ENCODE results near the gene SCGN.

The SCGN gene

DNA sequence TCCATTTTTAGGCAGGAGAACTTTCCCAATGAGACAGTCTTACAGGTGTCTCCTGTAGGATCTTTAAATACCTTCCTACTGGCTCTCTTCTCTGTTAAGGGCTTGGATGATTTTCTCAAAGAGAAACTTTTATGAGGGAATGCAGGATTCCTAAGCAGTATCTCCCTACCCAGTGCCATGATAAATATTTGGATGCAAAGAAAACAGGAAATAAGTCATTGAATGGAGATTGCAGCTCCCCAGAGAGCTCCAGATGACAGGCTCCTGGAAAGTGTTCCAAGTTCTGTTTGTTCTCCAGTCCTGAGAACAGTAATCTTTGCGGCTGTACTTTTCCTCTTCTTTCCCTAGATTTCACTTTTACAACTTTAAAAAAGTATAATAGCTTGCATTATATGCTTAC lies 2.4 kb upstream of the SCGN start:
- TF ChIP-seq RARB (CRISPR knock-in tag; IDR thresholded peaks at IDR 0.05) (no peak), GLIS3 (CRISPR knock-in tag; IDR thresholded peaks at IDR 0.05) (no peak), ISL1 (CRISPR knock-in tag; IDR thresholded peaks at IDR 0.05) (no peak), ZFP3 (CRISPR knock-in tag; IDR thresholded peaks at IDR 0.05) (no peak), PATZ1 (CRISPR knock-in tag; IDR thresholded peaks at IDR 0.05; ENCODE audit: borderline replicate concordance) (no peak), PPARA (CRISPR knock-in tag; IDR thresholded peaks at IDR 0.05; ENCODE audit: borderline replicate concordance) (no peak), BACH2 (CRISPR knock-in tag; IDR thresholded peaks at IDR 0.05; ENCODE audit: borderline replicate concordance) (no peak)
- TF ChIP-seq, protein P1, sequence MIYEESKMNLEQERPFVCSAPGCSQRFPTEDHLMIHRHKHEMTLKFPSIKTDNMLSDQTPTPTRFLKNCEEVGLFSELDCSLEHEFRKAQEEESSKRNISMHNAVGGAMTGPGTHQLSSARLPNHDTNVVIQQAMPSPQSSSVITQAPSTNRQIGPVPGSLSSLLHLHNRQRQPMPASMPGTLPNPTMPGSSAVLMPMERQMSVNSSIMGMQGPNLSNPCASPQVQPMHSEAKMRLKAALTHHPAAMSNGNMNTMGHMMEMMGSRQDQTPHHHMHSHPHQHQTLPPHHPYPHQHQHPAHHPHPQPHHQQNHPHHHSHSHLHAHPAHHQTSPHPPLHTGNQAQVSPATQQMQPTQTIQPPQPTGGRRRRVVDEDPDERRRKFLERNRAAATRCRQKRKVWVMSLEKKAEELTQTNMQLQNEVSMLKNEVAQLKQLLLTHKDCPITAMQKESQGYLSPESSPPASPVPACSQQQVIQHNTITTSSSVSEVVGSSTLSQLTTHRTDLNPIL (CRISPR knock-in tag; IDR thresholded peaks at IDR 0.05; ENCODE audit: low read depth), result no peak

GRCh38 chr6:25655723-25656122 lies 3.7 kb downstream of the SCGN start:
- ATAC-seq, result no peak
- TF ChIP-seq BACH2 (CRISPR knock-in tag; IDR thresholded peaks at IDR 0.05; ENCODE audit: borderline replicate concordance), result no peak
- no peak for TF ChIP-seq OSR1 (CRISPR knock-in tag; IDR thresholded peaks at IDR 0.05)
- TF ChIP-seq ESRRG (CRISPR knock-in tag; IDR thresholded peaks at IDR 0.05), result no peak
- TF ChIP-seq, protein P1 (CRISPR knock-in tag; IDR thresholded peaks at IDR 0.05; ENCODE audit: low read depth), result no peak
- TF ChIP-seq CSRNP3 (CRISPR knock-in tag; IDR thresholded peaks at IDR 0.05), result no peak
- no peak for TF ChIP-seq PATZ1 (CRISPR knock-in tag; IDR thresholded peaks at IDR 0.05; ENCODE audit: borderline replicate concordance)
- no peak for TF ChIP-seq ZC3H10 (CRISPR knock-in tag; IDR thresholded peaks at IDR 0.05)
- no peak for TF ChIP-seq ZNF8 (CRISPR knock-in tag; IDR thresholded peaks at IDR 0.05)
- TF ChIP-seq RARB (CRISPR knock-in tag; IDR thresholded peaks at IDR 0.05), result no peak
- TF ChIP-seq ISL1 (CRISPR knock-in tag; IDR thresholded peaks at IDR 0.05), result no peak
- TF ChIP-seq SNAI2 (CRISPR knock-in tag; IDR thresholded peaks at IDR 0.05), result no peak
- TF ChIP-seq POU6F1 (CRISPR knock-in tag; IDR thresholded peaks at IDR 0.05; ENCODE audit: borderline replicate concordance, low read depth), result no peak

More for the DNA sequence above, 2.4 kb upstream of the SCGN start:
- no peak for ATAC-seq

DNA sequence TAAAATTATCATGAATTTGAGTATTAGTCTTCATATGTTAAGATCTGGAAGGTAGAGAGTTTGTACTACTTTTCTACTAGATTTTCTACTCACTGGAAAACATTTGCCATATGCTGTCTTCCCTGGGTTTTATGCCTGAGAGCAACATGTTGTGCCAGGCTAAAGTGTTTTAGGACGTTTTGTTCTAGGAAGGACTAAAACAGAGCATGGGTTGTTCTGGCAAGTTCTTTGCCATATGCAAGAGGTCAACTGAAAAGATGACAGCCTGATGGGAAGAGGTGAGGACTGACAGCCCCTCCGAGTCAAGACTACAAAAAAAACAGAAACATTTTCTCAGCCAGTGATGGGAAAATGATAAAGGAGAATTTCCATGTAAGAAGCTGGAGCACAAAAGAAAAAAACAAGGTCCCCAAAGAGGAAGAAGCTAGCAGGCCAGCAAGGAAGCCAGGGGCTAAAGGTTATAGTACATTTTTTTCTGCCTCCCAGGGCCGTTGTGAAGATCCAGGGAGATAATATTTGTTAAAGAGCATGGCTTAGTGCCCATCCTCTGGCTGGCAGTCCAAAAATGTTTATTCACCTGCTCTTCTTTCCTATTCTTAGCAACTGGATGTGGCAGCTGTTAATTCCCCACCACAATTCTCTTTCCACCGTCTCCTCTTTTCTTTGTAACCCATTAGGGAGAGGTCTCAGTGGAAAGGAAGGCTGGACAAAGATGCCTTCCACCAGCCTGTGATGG lies 7.8 kb downstream of the SCGN start:
- no peak for ATAC-seq
- no peak for TF ChIP-seq CSRNP3 (CRISPR knock-in tag; IDR thresholded peaks at IDR 0.05)
- TF ChIP-seq TOX (CRISPR knock-in tag; IDR thresholded peaks at IDR 0.05; ENCODE audit: borderline replicate concordance), result no peak
- TF ChIP-seq ZC3H10 (CRISPR knock-in tag; IDR thresholded peaks at IDR 0.05), result no peak
- TF ChIP-seq, protein P2, sequence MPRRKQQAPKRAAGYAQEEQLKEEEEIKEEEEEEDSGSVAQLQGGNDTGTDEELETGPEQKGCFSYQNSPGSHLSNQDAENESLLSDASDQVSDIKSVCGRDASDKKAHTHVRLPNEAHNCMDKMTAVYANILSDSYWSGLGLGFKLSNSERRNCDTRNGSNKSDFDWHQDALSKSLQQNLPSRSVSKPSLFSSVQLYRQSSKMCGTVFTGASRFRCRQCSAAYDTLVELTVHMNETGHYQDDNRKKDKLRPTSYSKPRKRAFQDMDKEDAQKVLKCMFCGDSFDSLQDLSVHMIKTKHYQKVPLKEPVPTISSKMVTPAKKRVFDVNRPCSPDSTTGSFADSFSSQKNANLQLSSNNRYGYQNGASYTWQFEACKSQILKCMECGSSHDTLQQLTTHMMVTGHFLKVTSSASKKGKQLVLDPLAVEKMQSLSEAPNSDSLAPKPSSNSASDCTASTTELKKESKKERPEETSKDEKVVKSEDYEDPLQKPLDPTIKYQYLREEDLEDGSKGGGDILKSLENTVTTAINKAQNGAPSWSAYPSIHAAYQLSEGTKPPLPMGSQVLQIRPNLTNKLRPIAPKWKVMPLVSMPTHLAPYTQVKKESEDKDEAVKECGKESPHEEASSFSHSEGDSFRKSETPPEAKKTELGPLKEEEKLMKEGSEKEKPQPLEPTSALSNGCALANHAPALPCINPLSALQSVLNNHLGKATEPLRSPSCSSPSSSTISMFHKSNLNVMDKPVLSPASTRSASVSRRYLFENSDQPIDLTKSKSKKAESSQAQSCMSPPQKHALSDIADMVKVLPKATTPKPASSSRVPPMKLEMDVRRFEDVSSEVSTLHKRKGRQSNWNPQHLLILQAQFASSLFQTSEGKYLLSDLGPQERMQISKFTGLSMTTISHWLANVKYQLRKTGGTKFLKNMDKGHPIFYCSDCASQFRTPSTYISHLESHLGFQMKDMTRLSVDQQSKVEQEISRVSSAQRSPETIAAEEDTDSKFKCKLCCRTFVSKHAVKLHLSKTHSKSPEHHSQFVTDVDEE (CRISPR knock-in tag; IDR thresholded peaks at IDR 0.05), result no peak
- no peak for TF ChIP-seq BACH2 (CRISPR knock-in tag; IDR thresholded peaks at IDR 0.05; ENCODE audit: borderline replicate concordance)
- TF ChIP-seq OSR1 (CRISPR knock-in tag; IDR thresholded peaks at IDR 0.05), result no peak
- no peak for TF ChIP-seq PPARA (CRISPR knock-in tag; IDR thresholded peaks at IDR 0.05; ENCODE audit: borderline replicate concordance)
- no peak for TF ChIP-seq ESRRG (CRISPR knock-in tag; IDR thresholded peaks at IDR 0.05)
- TF ChIP-seq ZNF565 (CRISPR knock-in tag; conservative IDR thresholded peaks at IDR 0.05; ENCODE audit: low read depth), result no peak
- no peak for TF ChIP-seq ARNTL (CRISPR knock-in tag; IDR thresholded peaks at IDR 0.05; ENCODE audit: borderline replicate concordance, low read depth)
- no peak for TF ChIP-seq ZFP30 (CRISPR knock-in tag; IDR thresholded peaks at IDR 0.05)
- TF ChIP-seq ISL1 (CRISPR knock-in tag; IDR thresholded peaks at IDR 0.05), result no peak
- no peak for TF ChIP-seq SNAI2 (CRISPR knock-in tag; IDR thresholded peaks at IDR 0.05)
- TF ChIP-seq GLIS3 (CRISPR knock-in tag; IDR thresholded peaks at IDR 0.05), result no peak

All from SK-N-SH treated with all-trans-retinoic acid at 6 μM for 48 hours (cell line).